HepG2 (cell line): ENCODE results near the gene SCFD2.

ENCODE experiments used
- ATF6 ChIP-seq: sonication (generic); formaldehyde crosslinking; conservative IDR thresholded peaks from 2 replicates; pipeline ENCODE4 v1.4.0; 2020; ENCODE audit warnings: missing genetic modification reagents
- FOXA1 ChIP-seq, 2 experiments: fragments of 450-650 bp in 1 of 2; sonication (generic) in 1 of 2; formaldehyde crosslinking in 1 of 2; IDR thresholded peaks; 2 replicates each; pipeline versions ENCODE4 v1.4.0 to v1.6.1; 2016 to 2020; ENCODE audit warnings: missing genetic modification reagents in 1 of 2
- FOXJ3 ChIP-seq: sonication (generic); formaldehyde crosslinking; IDR thresholded peaks from 2 replicates; pipeline ENCODE4 v1.4.0; 2020; ENCODE audit warnings: missing genetic modification reagents, mild to moderate bottlenecking, borderline replicate concordance
- HDAC2 ChIP-seq: sonication (generic); formaldehyde crosslinking; IDR thresholded peaks from 2 replicates; pipeline ENCODE4 v1.4.0; 2020; ENCODE audit warnings: missing genetic modification reagents
- POLR2A ChIP-seq, 2 experiments: IDR thresholded peaks; 2 replicates each; pipeline ENCODE4 v1.6.1; 2011; ENCODE audit warnings: low read depth in 2 of 2, low read length in 2 of 2, mild to moderate bottlenecking in 1 of 2, moderate library complexity in 1 of 2; ENCODE audit not compliant: insufficient read depth in 1 of 2
- SP4 ChIP-seq: sonication (generic); formaldehyde crosslinking; IDR thresholded peaks from 2 replicates; pipeline ENCODE4 v1.8.1; 2023; ENCODE audit warnings: mild to moderate bottlenecking, missing genetic modification reagents
- STAT5B ChIP-seq: sonication (generic); formaldehyde crosslinking; IDR thresholded peaks from 2 replicates; pipeline ENCODE4 v1.4.0; 2020; ENCODE audit warnings: missing genetic modification reagents
- SUZ12 ChIP-seq: fragments of 150-350 bp; IDR thresholded peaks from 2 replicates; pipeline ENCODE4 v1.6.1; 2014; ENCODE audit warnings: low read depth, low read length
- TARDBP ChIP-seq: sonication (generic); formaldehyde crosslinking; IDR thresholded peaks from 2 replicates; pipeline ENCODE4 v1.8.0; 2022; ENCODE audit warnings: mild to moderate bottlenecking, missing genetic modification reagents
- ZBTB43 ChIP-seq: sonication (generic); formaldehyde crosslinking; conservative IDR thresholded peaks from 2 replicates; pipeline ENCODE4 v1.4.0; 2020; ENCODE audit warnings: missing genetic modification reagents
- ZBTB49 ChIP-seq: sonication (generic); formaldehyde crosslinking; IDR thresholded peaks from 2 replicates; pipeline ENCODE4 v1.4.0; 2020; ENCODE audit warnings: missing genetic modification reagents, borderline replicate concordance

GRCh38 chr4:53235547-53235946 is 130.3 kb downstream of the SCFD2 start:
- TF ChIP-seq POLR2A (IDR thresholded peaks at IDR 0.05; ENCODE audit: insufficient read depth in 1 of 2, low read depth in 2 of 2, low read length in 2 of 2): no peak
- TF ChIP-seq ZBTB43: no peak
- no peak for TF ChIP-seq STAT5B
- no peak for TF ChIP-seq FOXA1 (IDR thresholded peaks at IDR 0.05)
- no peak for TF ChIP-seq FOXA1 (CRISPR knock-in tag; IDR thresholded peaks at IDR 0.05)
- no peak for TF ChIP-seq TARDBP (CRISPR knock-in tag)
- TF ChIP-seq ZBTB49: no peak
- no peak for TF ChIP-seq SP4
- TF ChIP-seq SUZ12: no peak
- no peak for TF ChIP-seq FOXJ3 (CRISPR knock-in tag)
- TF ChIP-seq HDAC2 (CRISPR knock-in tag): no peak
- TF ChIP-seq ATF6: no peak
